Measurements from ENCODE around the gene DNAJC5G. TPM values are rescaled to one million over a fixed set of nuclear protein-coding genes. Genes with fewer than 3 reads are reported as not detected.

DNAJC5G gene
- total RNA-seq, 4 donors from 2014 or later = 0.42 TPM; not detected in 3

- no peaks in the 10 kb centered on the region for H3K4me1 ChIP-seq
Observed at GRCh38 chr2:27255660-27256059, 19.6 kb upstream of the DNAJC5G start.

GRCh38 chr2:27256855-27257454, 18.3 kb upstream of the DNAJC5G start:
- peaks cover 0 to 93% (median 19%) of the 10 kb centered on the region in 4 donors for H3K27me3 ChIP-seq
- no peak overlapping the region for H3K27ac ChIP-seq (replicated peaks in 1 of 4)
- intact Hi-C loops (cut with DNase I) = no loop called here
- H3K4me1 ChIP-seq = peaks cover 2 to 5% (median 5%) of the 10 kb centered on the region in 4 donors
- TF ChIP-seq POLR2A (IDR thresholded peaks at IDR 0.05; ENCODE audit: low read depth) (no peak), EP300 (IDR thresholded peaks at IDR 0.05) (no peak), POLR2AphosphoS5 (IDR thresholded peaks at IDR 0.05) (no peak), CTCF (IDR thresholded peaks at IDR 0.05) (no peak)
- H3K36me3 ChIP-seq = no peaks in the 10 kb centered on the region
- WGBS = 73% methylated on average over 3 of the region's 7 CpGs
- no peaks in the 10 kb centered on the region for H3K9me3 ChIP-seq
- DNase-seq (ENCODE audit: extremely low spot score) = no peak
- H3K4me3 ChIP-seq = no peak overlapping the region

More at GRCh38 chr2:27255660-27256059, 19.6 kb upstream of the DNAJC5G start:
- Histone ChIP-seq H3K27me3 (peaks cover 0 to 93% (median 8%) of the 10 kb centered on the region in 4 donors), H3K9me3 (no peaks in the 10 kb centered on the region), H3K36me3 (no peaks in the 10 kb centered on the region), H3K27ac (replicated peaks in 1 of 4) (no peak overlapping the region), H3K4me3 (no peak overlapping the region)
- WGBS = 31% methylated on average over 1 of the region's 1 CpG
- no peak for TF ChIP-seq POLR2A (IDR thresholded peaks at IDR 0.05; ENCODE audit: low read depth)
- no peak for TF ChIP-seq CTCF (IDR thresholded peaks at IDR 0.05)
- no peak for TF ChIP-seq EP300 (IDR thresholded peaks at IDR 0.05)
- no peak for TF ChIP-seq POLR2AphosphoS5 (IDR thresholded peaks at IDR 0.05)
- intact Hi-C loops (cut with DNase I) = no loop called here
- DNase-seq (ENCODE audit: extremely low spot score) = no peak

GRCh38 chr2:27258051-27258450, 17.2 kb upstream of the DNAJC5G start:
- intact Hi-C loops (cut with DNase I) = no loop called here
- no peaks in the 10 kb centered on the region for H3K9me3 ChIP-seq
- H3K4me3 ChIP-seq = no peak overlapping the region
- TF ChIP-seq POLR2AphosphoS5 (IDR thresholded peaks at IDR 0.05) (no peak), POLR2A (IDR thresholded peaks at IDR 0.05; ENCODE audit: low read depth) (no peak), CTCF (IDR thresholded peaks at IDR 0.05) (no peak), EP300 (IDR thresholded peaks at IDR 0.05) (no peak)
- H3K4me1 ChIP-seq = peaks cover 13 to 16% (median 16%) of the 10 kb centered on the region in 4 donors
- H3K36me3 ChIP-seq = no peaks in the 10 kb centered on the region
- WGBS = 80% methylated on average over 8 of the region's 8 CpGs
- H3K27me3 ChIP-seq = peaks cover 0 to 93% (median 30%) of the 10 kb centered on the region in 4 donors
- H3K27ac ChIP-seq (replicated peaks in 1 of 4) = no peak overlapping the region
- no peak for DNase-seq (ENCODE audit: extremely low spot score)

GRCh38 chr2:27261241-27261925, 13.8 kb upstream of the DNAJC5G start:
- intact Hi-C loops (cut with DNase I) = loop anchor here (10.0 kb wide), 1 partner anchor 817 kb away; no protein-coding TSS in a partner anchor
- H3K4me3 ChIP-seq = peak overlapping the region in 2 of 4 donors; percentile 53 to 56
- WGBS = 53% methylated on average over 11 of the region's 11 CpGs

More at GRCh38 chr2:27261241-27261925, 13.8 kb upstream of the DNAJC5G start:
- Histone ChIP-seq H3K9me3 (no peaks in the 10 kb centered on the region), H3K27ac (replicated peaks in 1 of 4) (no peak overlapping the region), H3K36me3 (no peaks in the 10 kb centered on the region), H3K4me1 (peaks cover 35 to 40% (median 40%) of the 10 kb centered on the region in 4 donors), H3K27me3 (peaks cover 0 to 100% (median 60%) of the 10 kb centered on the region in 4 donors)
- DNase-seq (ENCODE audit: extremely low spot score) = no peak
- TF ChIP-seq POLR2A (IDR thresholded peaks at IDR 0.05; ENCODE audit: low read depth) (no peak), CTCF (IDR thresholded peaks at IDR 0.05) (no peak), EP300 (IDR thresholded peaks at IDR 0.05) (no peak), POLR2AphosphoS5 (IDR thresholded peaks at IDR 0.05) (no peak)
